HK-2 (cell line): ENCODE results near the gene RDM1.

Experiments used
- DNase-seq: peaks from one replicate; pipeline ENCODE4 v3.0.0-alpha.2; 2018; ENCODE audit not compliant: unreplicated experiment

The RDM1 gene

GRCh38 chr17:35870906-35871819 lies 59.4 kb downstream of the RDM1 start:
- DNase-seq: no peak

DNA sequence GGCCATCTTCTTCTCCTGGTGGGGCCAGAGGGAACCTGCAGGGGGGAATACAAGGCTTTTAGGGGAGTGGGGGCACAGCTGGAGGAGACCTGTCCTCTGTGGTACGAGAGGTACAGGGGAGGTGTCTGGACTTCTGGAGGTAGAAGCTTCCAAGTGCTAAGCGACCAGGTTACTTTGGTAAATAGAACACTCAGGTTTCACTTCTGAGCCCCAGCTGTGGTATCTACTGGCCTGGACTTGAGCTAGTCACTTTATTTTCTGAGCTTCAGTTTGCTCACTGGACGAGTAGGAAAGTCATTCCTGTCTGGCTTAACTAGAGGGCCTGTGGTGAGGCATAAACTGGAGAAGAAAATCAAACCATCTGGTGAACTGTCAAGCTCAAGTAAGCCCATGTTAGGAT lies 61.8 kb downstream of the RDM1 start, which contains the start of gene HEATR9:
Gene HEATR9, minus strand, starts transcription at position 155 of the 400 bp plus-strand sequence. Its CDS starts 149 bp downstream, at position 6.
- no peak for DNase-seq
